B cell (primary cell): ENCODE results near the gene ZNF335. TPM values are rescaled to one million over a fixed set of nuclear protein-coding genes. Genes with fewer than 3 reads are reported as not detected.

Source experiments
- ATAC-seq: fragments of 200-7000 bp; cut with Tn5 transposase; one replicate; pipeline ENCODE4 v1.10.0; 2021; ENCODE audit warnings: low read depth, mild to moderate bottlenecking, moderate number of reproducible peaks, moderate library complexity
- CTCF ChIA-PET: fragments of 350-600 bp; sonication (Branson Sonifier 250); formaldehyde crosslinking; loops from one replicate; lab custom pipeline; 2021; ENCODE audit warnings: antibody characterized with exemption, inconsistent platforms; lab: Charles Lee
- POLR2A ChIA-PET: fragments of 350-600 bp; sonication (Branson Sonifier 250); formaldehyde crosslinking; loops from one replicate; lab custom pipeline; 2021; ENCODE audit warnings: antibody characterized with exemption; lab: Charles Lee
- DNase-seq: peaks from one replicate; pipeline ENCODE4 v3.0.0; 2013
- H2AFZ ChIP-seq: 2 replicates; pipeline ENCODE4 v1.6.1; 2012; ENCODE audit warnings: mild to moderate bottlenecking, low read depth, low read length; ENCODE audit not compliant: insufficient read depth, poor library complexity, severe bottlenecking
- H3K27ac ChIP-seq, 2 donors: 1 replicate in 1 of 2; 2 replicates in 1 of 2; pipeline ENCODE4 v1.5.1; 2012 to 2013; ENCODE audit warnings: low read length in 2 of 2, mild to moderate bottlenecking in 2 of 2, moderate library complexity in 1 of 2
- H3K27me3 ChIP-seq, 4 experiments: fragments of 200-600 bp in 1 of 4; sonication (generic) in 1 of 4; replicated peaks in 1 of 4; 1 replicate in 2 of 4; 2 replicates in 2 of 4; pipeline versions ENCODE4 v1.6.1 to v1.7.0; 2013 to 2016; ENCODE audit warnings: low read length in 3 of 4, mild to moderate bottlenecking in 2 of 4, mixed read lengths in 1 of 4, moderate library complexity in 1 of 4; ENCODE audit not compliant: insufficient read depth in 4 of 4, control insufficient read depth in 3 of 4; ENCODE audit errors: control extremely low read depth in 1 of 4
- H3K36me3 ChIP-seq, 2 experiments: replicated peaks in 1 of 2; 1 replicate in 1 of 2; 2 replicates in 1 of 2; pipeline versions ENCODE4 v1.6.1 to v1.7.1; 2013; ENCODE audit warnings: low read length in 1 of 2; ENCODE audit not compliant: insufficient read depth in 2 of 2, control insufficient read depth in 1 of 2; ENCODE audit errors: control extremely low read depth in 1 of 2, extremely low read depth in 1 of 2
- H3K4me1 ChIP-seq, 2 donors: fragments of 200-600 bp in 1 of 2; sonication (generic) in 1 of 2; 1 replicate in 1 of 2; 2 replicates in 1 of 2; pipeline versions ENCODE4 v1.5.1 to v1.6.1; 2013 to 2017; ENCODE audit warnings: low read length in 2 of 2; ENCODE audit not compliant: control insufficient read depth in 2 of 2, insufficient read depth in 2 of 2
- H3K4me2 ChIP-seq: replicated peaks from 2 replicates; pipeline ENCODE3; 2012; ENCODE audit warnings: mild to moderate bottlenecking, low read depth, low read length; ENCODE audit not compliant: poor library complexity, severe bottlenecking
- H3K4me3 ChIP-seq, 5 experiments: fragments of 200-600 bp in 1 of 5; sonication (generic) in 1 of 5; 1 replicate in 3 of 5; 2 replicates in 2 of 5; pipeline versions ENCODE4 v1.5.1 to v1.7.0; 2011 to 2016; ENCODE audit warnings: low read length in 4 of 5, mild to moderate bottlenecking in 4 of 5, low read depth in 2 of 5, control low read depth in 1 of 5, moderate library complexity in 1 of 5; ENCODE audit not compliant: insufficient read depth in 1 of 5; ENCODE audit errors: control extremely low read depth in 1 of 5, extremely low read depth in 1 of 5
- H3K79me2 ChIP-seq: fragments of 200-600 bp; sonication (generic); one replicate; pipeline ENCODE4 v1.6.0; 2016; ENCODE audit warnings: low read length; ENCODE audit not compliant: control insufficient read depth, insufficient read depth
- H3K9ac ChIP-seq: fragments of 200-600 bp; sonication (generic); 2 replicates; pipeline ENCODE4 v1.6.1; 2017; ENCODE audit warnings: mild to moderate bottlenecking, low read length, moderate library complexity
- H3K9me3 ChIP-seq, 3 donors: one replicate each; pipeline versions ENCODE4 v1.6.1 to v1.7.1; 2013; ENCODE audit warnings: low read length in 2 of 3; ENCODE audit not compliant: control insufficient read depth in 2 of 3, insufficient read depth in 1 of 3; ENCODE audit errors: control extremely low read depth in 1 of 3
- H4K20me1 ChIP-seq: 2 replicates; pipeline ENCODE4 v1.6.0; 2012; ENCODE audit warnings: mild to moderate bottlenecking, low read length; ENCODE audit not compliant: insufficient read depth, control insufficient read depth, poor library complexity, severe bottlenecking
- H3K27ac Mint-ChIP-seq: one replicate; pipeline ENCODE4 v1.8.0; 2021; ENCODE audit warnings: mixed read lengths
- H3K27me3 Mint-ChIP-seq: one replicate; pipeline ENCODE4 v1.8.0; 2021; ENCODE audit warnings: mixed read lengths
- H3K4me1 Mint-ChIP-seq: one replicate; pipeline ENCODE4 v1.8.0; 2021; ENCODE audit warnings: mixed read lengths
- H3K4me3 Mint-ChIP-seq: one replicate; pipeline ENCODE4 v1.8.0; 2021; ENCODE audit warnings: mixed read lengths
- H3K9me3 Mint-ChIP-seq: one replicate; pipeline ENCODE4 v1.8.0; 2022; ENCODE audit warnings: mixed read lengths; ENCODE audit not compliant: insufficient read depth
- CTCF ChIP-seq: fragments of 200-600 bp; IDR thresholded peaks from one replicate; pipeline ENCODE4 v1.8.0; 2022; ENCODE audit warnings: antibody characterized with exemption, mild to moderate bottlenecking
- EZH2 ChIP-seq: IDR thresholded peaks from 2 replicates; pipeline ENCODE4 v1.6.1; 2012; ENCODE audit warnings: borderline replicate concordance, low read depth, mild to moderate bottlenecking, moderate library complexity, low read length; ENCODE audit not compliant: insufficient read depth, poor library complexity, severe bottlenecking
- WGBS: methylation state at CpG from one replicate; pipeline ENCODE4 v1.1.5; 2013; ENCODE audit warnings: missing lambda C conversion rate; ENCODE audit not compliant: insufficient coverage; 5-methylcytosine and 5-hydroxymethylcytosine counted together
- intact Hi-C: fragments of 100-400 bp; cut with micrococcal nuclease; formaldehyde crosslinking; loops from one replicate; pipeline ENCODE4 v1.10.0; 2022
- polyA plus RNA-seq: library from polyadenylated mRNA; depleted of rRNA; stranded (reverse); fragments of >200 nt; gene quantifications from 2 replicates; pipeline ENCODE4 v1.2.3, GENCODE V29; 2012
- total RNA-seq, 2 donors: library from RNA; stranded (reverse); fragments of 120-200 nt in 1 of 2; gene quantifications; 1 replicate in 1 of 2; 2 replicates in 1 of 2; pipeline versions ENCODE4 v1.2.3 to v1.2.4, GENCODE V29; 2013 to 2022

The ZNF335 gene
- total and polyA plus RNA-seq, 2 donors (not counting 1 experiment from before 2014, with no cell fraction given), result 62.3 to 62.7 TPM

- Histone ChIP-seq H3K9ac (peak overlapping the region; percentile 100), H3K79me2 (peaks cover 38% of the 10 kb centered on the region), H3K4me2 (peak overlapping the region; percentile 82), H3K4me1 (peaks cover 23 to 27% of the 10 kb centered on the region in 2 donors), H3K36me3 (peaks cover 0 to 22% of the 10 kb centered on the region in 2 experiments), H4K20me1 (peaks cover 27% of the 10 kb centered on the region), H3K27me3 (no peaks in the 10 kb centered on the region), H3K4me3 (peak overlapping the region; percentile 76 to 99 (median 89)), H3K9me3 (no peaks in the 10 kb centered on the region), H2AFZ (peak overlapping the region; percentile 98), H3K27ac (peak overlapping the region; percentile 99 to 100)
- peak overlapping the region; percentile 93 for H3K4me3 Mint-ChIP-seq
- no peaks in the 10 kb centered on the region for H3K9me3 Mint-ChIP-seq
- intact Hi-C loops, result loop anchor here (1.0 to 5.0 kb wide), 7 partner anchors 37 to 610 kb away; partner anchors contain the start of genes CD40, CTSA, DNTTIP1 and NEURL2
- POLR2A ChIA-PET, result interaction anchor here (1.0 to 4.7 kb wide), 3 partner anchors 38 to 82 kb away, joined by 5 to 62 read pairs (median 7); partner anchors contain the start of genes CTSA, NEURL2 and PCIF1
- peak overlapping the region; percentile 100 for H3K27ac Mint-ChIP-seq
- ATAC-seq (no peak), DNase-seq (no peak)
- H3K4me1 Mint-ChIP-seq, result peaks cover 24% of the 10 kb centered on the region
- H3K27me3 Mint-ChIP-seq, result no peaks in the 10 kb centered on the region
- 2% methylated on average over 12 of the region's 29 CpGs for WGBS
- TF ChIP-seq EZH2 (no peak), CTCF (no peak)
- CTCF ChIA-PET, result interaction anchor here (0.8 to 6.4 kb wide), 4 partner anchors 10 to 41 kb away, joined by 3 to 59 read pairs (median 38); partner anchors contain the start of gene PCIF1
Observed at GRCh38 chr20:45972500-45973183, 639 bp upstream of the ZNF335 start.

- ATAC-seq (peak; percentile 7), DNase-seq (no peak)
- Mint-ChIP-seq H3K9me3 (no peaks in the 10 kb centered on the region), H3K4me1 (peaks cover 24% of the 10 kb centered on the region), H3K4me3 (peak overlapping the region; percentile 93), H3K27ac (peak overlapping the region; percentile 100), H3K27me3 (no peaks in the 10 kb centered on the region)
- H3K4me3 ChIP-seq, result peak overlapping the region; percentile 70 to 99 (median 89)
- no peaks in the 10 kb centered on the region for H3K9me3 ChIP-seq
- intact Hi-C loops, result loop anchor here (1.0 to 5.0 kb wide), 5 partner anchors 41 to 609 kb away; partner anchors contain the start of genes ACOT8, DNTTIP1, SYS1 and WFDC3
- H3K36me3 ChIP-seq, result peaks cover 0 to 32% of the 10 kb centered on the region in 2 experiments
- H4K20me1 ChIP-seq, result peaks cover 27% of the 10 kb centered on the region
- WGBS, result 1% methylated on average over 9 of the region's 14 CpGs
- H3K4me2 ChIP-seq, result peak overlapping the region; percentile 82
- peak overlapping the region; percentile 98 for H2AFZ ChIP-seq
- peaks cover 39% of the 10 kb centered on the region for H3K79me2 ChIP-seq
- H3K4me1 ChIP-seq, result peaks cover 23 to 27% of the 10 kb centered on the region in 2 donors
- no peaks in the 10 kb centered on the region for H3K27me3 ChIP-seq
- H3K27ac ChIP-seq, result peak overlapping the region; percentile 99 to 100
- H3K9ac ChIP-seq, result peak overlapping the region; percentile 100
- ChIA-PET POLR2A (interaction anchor here (0.5 to 4.7 kb wide), 7 partner anchors 29 to 147 kb away, joined by 3 to 62 read pairs (median 4); partner anchors contain the start of genes CTSA, NEURL2 and PCIF1), CTCF (interaction anchor here (1.1 to 6.4 kb wide), 12 partner anchors 10 to 335 kb away, joined by 3 to 59 read pairs (median 14); partner anchors contain the start of genes CTSA, NEURL2, PCIF1 and ZSWIM1)
- TF ChIP-seq EZH2 (no peak), CTCF (no peak)
Observed at GRCh38 chr20:45971425-45971674, 653 bp downstream of the ZNF335 start.
